Measurements from ENCODE around the gene SOX5.

DNA sequence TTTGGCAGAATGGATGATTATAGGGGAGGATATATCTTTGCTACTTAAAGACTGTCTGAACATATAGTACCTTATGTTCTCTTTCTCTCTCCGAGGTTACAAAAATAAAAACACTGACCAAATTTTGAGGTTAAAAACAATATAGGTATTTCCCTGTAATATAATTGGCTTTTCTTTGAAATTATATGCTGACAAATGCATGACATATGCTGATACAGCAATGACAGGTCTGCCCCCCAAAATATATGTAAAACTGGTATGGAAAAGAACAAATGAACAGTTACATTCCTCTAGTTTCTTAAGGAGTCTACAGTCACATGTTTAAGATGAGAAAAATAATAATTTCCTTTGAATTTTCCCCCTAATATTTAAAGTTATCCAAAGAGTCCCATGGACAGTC lies 405.7 kb downstream of the SOX5 start:
- TF ChIP-seq, protein P1, sequence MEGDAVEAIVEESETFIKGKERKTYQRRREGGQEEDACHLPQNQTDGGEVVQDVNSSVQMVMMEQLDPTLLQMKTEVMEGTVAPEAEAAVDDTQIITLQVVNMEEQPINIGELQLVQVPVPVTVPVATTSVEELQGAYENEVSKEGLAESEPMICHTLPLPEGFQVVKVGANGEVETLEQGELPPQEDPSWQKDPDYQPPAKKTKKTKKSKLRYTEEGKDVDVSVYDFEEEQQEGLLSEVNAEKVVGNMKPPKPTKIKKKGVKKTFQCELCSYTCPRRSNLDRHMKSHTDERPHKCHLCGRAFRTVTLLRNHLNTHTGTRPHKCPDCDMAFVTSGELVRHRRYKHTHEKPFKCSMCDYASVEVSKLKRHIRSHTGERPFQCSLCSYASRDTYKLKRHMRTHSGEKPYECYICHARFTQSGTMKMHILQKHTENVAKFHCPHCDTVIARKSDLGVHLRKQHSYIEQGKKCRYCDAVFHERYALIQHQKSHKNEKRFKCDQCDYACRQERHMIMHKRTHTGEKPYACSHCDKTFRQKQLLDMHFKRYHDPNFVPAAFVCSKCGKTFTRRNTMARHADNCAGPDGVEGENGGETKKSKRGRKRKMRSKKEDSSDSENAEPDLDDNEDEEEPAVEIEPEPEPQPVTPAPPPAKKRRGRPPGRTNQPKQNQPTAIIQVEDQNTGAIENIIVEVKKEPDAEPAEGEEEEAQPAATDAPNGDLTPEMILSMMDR (IDR thresholded peaks at IDR 0.05), result no peak
- TF ChIP-seq POLR2A (IDR thresholded peaks at IDR 0.05), result no peak
